ENCODE measurements around the gene MDGA2.

Gene MDGA2

DNA sequence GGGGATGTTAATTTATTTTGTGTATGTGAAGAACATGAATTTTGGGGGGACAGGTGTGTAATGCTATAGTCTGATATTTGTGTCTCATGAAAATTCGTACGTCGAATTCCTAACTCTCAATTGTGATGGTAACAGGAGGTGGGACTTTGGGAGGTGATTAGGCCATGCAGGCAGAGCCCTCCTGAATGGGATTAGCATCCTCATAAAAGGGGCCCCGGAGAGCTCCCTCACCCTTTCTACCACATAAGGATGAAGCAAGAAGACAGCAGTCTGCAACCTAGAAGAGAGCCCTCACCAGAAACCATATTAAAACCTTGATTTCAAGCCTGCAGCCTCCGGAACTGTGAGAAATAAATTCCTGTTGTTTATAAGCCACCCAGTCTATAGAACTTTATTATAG, 165.4 kb downstream of the MDGA2 start:
- H3K4me3 ChIP-seq (ENCODE audit: low read length), result no peak overlapping the region
- DNase-seq (ENCODE audit: low read depth), result no peak
- TF ChIP-seq CTCF (conservative IDR thresholded peaks at IDR 0.05; ENCODE audit: low read depth, low read length), result no peak

GRCh38 chr14:47507861-47508260, 167.5 kb downstream of the MDGA2 start:
- TF ChIP-seq CTCF (conservative IDR thresholded peaks at IDR 0.05; ENCODE audit: low read depth, low read length), result no peak

GRCh38 chr14:47500369-47500768, 175.0 kb downstream of the MDGA2 start:
- no peak for DNase-seq (ENCODE audit: low read depth)
- no peak for TF ChIP-seq CTCF (conservative IDR thresholded peaks at IDR 0.05; ENCODE audit: low read depth, low read length)
- H3K4me3 ChIP-seq (ENCODE audit: low read length), result no peak overlapping the region

More at GRCh38 chr14:47507861-47508260, 167.5 kb downstream of the MDGA2 start:
- no peak for DNase-seq (ENCODE audit: low read depth)
- H3K4me3 ChIP-seq (ENCODE audit: low read length), result no peak overlapping the region

GRCh38 chr14:47490766-47491165, 184.6 kb downstream of the MDGA2 start:
- no peak overlapping the region for H3K4me3 ChIP-seq (ENCODE audit: low read length)
- TF ChIP-seq CTCF (conservative IDR thresholded peaks at IDR 0.05; ENCODE audit: low read depth, low read length), result no peak
- no peak for DNase-seq (ENCODE audit: low read depth)

DNA sequence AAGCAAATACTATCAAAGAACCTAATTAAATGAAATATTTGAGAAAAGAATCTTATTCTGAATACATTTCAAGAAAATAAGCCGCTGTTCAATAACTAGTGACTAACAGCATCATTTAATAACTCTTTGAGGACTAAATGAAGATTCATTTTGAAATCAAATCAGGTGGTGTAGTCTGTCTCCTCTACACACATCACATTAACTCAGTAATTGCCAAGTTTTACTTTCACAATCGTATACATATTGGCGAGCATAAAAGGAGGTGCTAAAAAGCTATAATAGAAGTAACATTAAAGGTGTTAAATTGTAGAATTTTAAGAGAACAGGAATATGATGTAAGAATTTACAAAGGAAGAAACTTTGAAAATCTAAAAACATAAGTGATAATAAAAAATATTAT, 185.1 kb downstream of the MDGA2 start:
- no peak overlapping the region for H3K4me3 ChIP-seq (ENCODE audit: low read length)
- DNase-seq (ENCODE audit: low read depth), result no peak
- TF ChIP-seq CTCF (conservative IDR thresholded peaks at IDR 0.05; ENCODE audit: low read depth, low read length), result no peak

DNA sequence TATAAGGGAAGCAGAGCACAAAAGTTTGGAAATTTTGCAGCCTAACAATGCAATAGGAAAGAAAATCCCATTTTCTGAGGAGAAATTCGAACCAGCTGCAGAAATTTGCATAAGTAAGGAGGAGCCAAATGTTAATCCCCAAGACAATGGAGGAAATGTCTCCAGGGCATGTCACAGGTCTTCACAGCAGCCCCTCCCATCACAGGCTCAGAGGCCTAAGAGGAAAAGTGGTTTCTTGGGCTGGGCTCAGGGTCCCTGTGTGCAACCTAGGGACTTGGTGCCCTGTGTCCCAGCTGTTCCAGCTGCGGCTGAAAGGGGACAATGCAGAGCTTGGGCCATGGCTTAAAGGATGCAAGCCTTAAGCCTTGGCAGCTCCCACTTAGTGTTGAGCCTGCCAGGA, 190.0 kb downstream of the MDGA2 start:
- DNase-seq (ENCODE audit: low read depth), result no peak
- no peak for TF ChIP-seq CTCF (conservative IDR thresholded peaks at IDR 0.05; ENCODE audit: low read depth, low read length)
- no peak overlapping the region for H3K4me3 ChIP-seq (ENCODE audit: low read length)

DNA sequence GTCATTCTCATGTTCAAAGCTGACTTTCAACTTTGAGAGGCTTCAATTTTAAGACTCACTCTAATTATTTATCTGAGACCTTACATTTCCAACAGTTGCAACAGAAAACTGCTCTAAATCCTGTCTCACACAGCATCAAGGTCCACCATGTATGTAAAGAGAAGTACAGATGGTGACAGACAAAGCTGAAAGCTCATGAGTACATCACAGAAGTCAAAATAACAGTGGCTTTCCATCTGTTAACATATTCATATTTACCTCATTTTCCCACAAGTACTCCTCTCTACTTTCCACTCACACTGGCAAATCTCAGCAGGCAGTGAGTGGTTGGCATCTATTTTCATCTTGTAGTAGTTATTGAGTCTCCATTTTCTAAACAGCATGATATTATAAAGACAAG, 192.0 kb downstream of the MDGA2 start:
- no peak overlapping the region for H3K4me3 ChIP-seq (ENCODE audit: low read length)
- no peak for DNase-seq (ENCODE audit: low read depth)
- TF ChIP-seq CTCF (conservative IDR thresholded peaks at IDR 0.05; ENCODE audit: low read depth, low read length), result no peak
